Measurements from ENCODE around the gene ARID1B. TPM values are rescaled to one million over a fixed set of nuclear protein-coding genes. Genes with fewer than 3 reads are reported as not detected.

ARID1B gene
- total and polyA plus RNA-seq, 9 of the 15 experiments (the other 6 are each of a cell fraction or from before 2014, with no cell fraction given): 12.5 to 50.5 (median 25.8) TPM

DNA sequence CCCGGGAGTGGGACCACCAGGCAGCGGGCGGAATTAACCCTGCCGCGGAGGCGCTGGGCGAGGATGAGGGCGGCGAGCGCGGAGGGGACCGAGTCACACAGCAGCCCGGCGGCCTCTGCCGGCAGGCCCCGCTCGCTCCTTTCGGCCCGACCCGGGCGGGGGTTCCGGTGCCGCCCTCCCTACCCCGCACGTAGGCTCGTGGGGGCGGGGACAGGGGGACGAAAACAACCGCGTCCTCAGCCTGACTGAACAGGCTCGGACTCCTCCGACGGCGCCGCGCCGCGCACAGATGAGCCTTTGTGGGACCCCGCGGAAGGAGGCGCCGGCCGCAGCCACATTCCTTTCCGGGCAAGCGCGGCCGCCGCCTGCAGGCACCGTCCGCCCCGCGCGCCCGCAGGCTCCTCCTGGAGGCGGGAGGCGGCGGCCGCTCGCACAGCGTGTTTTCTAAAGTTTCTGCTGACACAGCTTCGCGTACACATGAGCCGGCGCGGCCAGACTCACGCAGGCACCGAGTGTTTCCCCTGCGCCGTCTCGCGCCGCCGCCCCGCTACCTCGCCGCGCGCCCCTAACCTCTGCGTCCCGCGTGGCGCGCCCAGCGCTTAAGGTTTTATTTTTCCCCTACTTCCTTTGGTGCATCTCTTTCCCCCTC is 244.3 kb downstream of the ARID1B start (continued):
- TF ChIP-seq, protein P1, sequence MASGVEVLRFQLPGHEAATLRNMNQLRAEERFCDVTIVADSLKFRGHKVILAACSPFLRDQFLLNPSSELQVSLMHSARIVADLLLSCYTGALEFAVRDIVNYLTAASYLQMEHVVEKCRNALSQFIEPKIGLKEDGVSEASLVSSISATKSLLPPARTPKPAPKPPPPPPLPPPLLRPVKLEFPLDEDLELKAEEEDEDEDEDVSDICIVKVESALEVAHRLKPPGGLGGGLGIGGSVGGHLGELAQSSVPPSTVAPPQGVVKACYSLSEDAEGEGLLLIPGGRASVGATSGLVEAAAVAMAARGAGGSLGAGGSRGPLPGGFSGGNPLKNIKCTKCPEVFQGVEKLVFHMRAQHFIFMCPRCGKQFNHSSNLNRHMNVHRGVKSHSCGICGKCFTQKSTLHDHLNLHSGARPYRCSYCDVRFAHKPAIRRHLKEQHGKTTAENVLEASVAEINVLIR (CRISPR knock-in tag; IDR thresholded peaks at IDR 0.05): no peak; the same call in 1 of the 2 replicates
- TF ChIP-seq, protein P2, sequence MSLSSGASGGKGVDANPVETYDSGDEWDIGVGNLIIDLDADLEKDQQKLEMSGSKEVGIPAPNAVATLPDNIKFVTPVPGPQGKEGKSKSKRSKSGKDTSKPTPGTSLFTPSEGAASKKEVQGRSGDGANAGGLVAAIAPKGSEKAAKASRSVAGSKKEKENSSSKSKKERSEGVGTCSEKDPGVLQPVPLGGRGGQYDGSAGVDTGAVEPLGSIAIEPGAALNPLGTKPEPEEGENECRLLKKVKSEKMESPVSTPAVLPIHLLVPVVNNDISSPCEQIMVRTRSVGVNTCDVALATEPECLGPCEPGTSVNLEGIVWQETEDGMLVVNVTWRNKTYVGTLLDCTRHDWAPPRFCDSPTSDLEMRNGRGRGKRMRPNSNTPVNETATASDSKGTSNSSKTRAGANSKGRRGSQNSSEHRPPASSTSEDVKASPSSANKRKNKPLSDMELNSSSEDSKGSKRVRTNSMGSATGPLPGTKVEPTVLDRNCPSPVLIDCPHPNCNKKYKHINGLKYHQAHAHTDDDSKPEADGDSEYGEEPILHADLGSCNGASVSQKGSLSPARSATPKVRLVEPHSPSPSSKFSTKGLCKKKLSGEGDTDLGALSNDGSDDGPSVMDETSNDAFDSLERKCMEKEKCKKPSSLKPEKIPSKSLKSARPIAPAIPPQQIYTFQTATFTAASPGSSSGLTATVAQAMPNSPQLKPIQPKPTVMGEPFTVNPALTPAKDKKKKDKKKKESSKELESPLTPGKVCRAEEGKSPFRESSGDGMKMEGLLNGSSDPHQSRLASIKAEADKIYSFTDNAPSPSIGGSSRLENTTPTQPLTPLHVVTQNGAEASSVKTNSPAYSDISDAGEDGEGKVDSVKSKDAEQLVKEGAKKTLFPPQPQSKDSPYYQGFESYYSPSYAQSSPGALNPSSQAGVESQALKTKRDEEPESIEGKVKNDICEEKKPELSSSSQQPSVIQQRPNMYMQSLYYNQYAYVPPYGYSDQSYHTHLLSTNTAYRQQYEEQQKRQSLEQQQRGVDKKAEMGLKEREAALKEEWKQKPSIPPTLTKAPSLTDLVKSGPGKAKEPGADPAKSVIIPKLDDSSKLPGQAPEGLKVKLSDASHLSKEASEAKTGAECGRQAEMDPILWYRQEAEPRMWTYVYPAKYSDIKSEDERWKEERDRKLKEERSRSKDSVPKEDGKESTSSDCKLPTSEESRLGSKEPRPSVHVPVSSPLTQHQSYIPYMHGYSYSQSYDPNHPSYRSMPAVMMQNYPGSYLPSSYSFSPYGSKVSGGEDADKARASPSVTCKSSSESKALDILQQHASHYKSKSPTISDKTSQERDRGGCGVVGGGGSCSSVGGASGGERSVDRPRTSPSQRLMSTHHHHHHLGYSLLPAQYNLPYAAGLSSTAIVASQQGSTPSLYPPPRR (CRISPR knock-in tag; IDR thresholded peaks at IDR 0.05; ENCODE audit: borderline replicate concordance): no peak
- TF ChIP-seq ZNF561 (CRISPR knock-in tag; conservative IDR thresholded peaks at IDR 0.05) (no peak), ZBED1 (IDR thresholded peaks at IDR 0.05) (no peak), KDM1A (IDR thresholded peaks at IDR 0.05) (no peak), SRSF1 (IDR thresholded peaks at IDR 0.05; ENCODE audit: low read depth, low read length) (no peak), ATF1 (CRISPR knock-in tag; IDR thresholded peaks at IDR 0.05) (no peak), ATF1 (tag; IDR thresholded peaks at IDR 0.05) (peak; percentile 91), BMI1 (IDR thresholded peaks at IDR 0.05; ENCODE audit: low read length) (no peak), BHLHE40 (IDR thresholded peaks at IDR 0.05; ENCODE audit: low read length) (peak; percentile 21), XRCC4 (IDR thresholded peaks at IDR 0.05; ENCODE audit: extremely low read depth, insufficient read depth, insufficient read length) (no peak), POLR2B (IDR thresholded peaks at IDR 0.05; ENCODE audit: low read depth, partially characterized antibody) (peak; percentile 94), WHSC1 (IDR thresholded peaks at IDR 0.05; ENCODE audit: low read length) (no peak), CC2D1A (IDR thresholded peaks at IDR 0.05) (no peak), CREM (IDR thresholded peaks at IDR 0.05; ENCODE audit: low read depth) (peak; percentile 68), ZNF717 (CRISPR knock-in tag; IDR thresholded peaks at IDR 0.05) (no peak), CTBP1 (IDR thresholded peaks at IDR 0.05; ENCODE audit: borderline replicate concordance) (peak; percentile 96)
- TF ChIP-seq, protein P3, sequence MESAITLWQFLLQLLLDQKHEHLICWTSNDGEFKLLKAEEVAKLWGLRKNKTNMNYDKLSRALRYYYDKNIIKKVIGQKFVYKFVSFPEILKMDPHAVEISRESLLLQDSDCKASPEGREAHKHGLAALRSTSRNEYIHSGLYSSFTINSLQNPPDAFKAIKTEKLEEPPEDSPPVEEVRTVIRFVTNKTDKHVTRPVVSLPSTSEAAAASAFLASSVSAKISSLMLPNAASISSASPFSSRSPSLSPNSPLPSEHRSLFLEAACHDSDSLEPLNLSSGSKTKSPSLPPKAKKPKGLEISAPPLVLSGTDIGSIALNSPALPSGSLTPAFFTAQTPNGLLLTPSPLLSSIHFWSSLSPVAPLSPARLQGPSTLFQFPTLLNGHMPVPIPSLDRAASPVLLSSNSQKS (CRISPR knock-in tag; IDR thresholded peaks at IDR 0.05): no peak
- TF ChIP-seq, protein P4, sequence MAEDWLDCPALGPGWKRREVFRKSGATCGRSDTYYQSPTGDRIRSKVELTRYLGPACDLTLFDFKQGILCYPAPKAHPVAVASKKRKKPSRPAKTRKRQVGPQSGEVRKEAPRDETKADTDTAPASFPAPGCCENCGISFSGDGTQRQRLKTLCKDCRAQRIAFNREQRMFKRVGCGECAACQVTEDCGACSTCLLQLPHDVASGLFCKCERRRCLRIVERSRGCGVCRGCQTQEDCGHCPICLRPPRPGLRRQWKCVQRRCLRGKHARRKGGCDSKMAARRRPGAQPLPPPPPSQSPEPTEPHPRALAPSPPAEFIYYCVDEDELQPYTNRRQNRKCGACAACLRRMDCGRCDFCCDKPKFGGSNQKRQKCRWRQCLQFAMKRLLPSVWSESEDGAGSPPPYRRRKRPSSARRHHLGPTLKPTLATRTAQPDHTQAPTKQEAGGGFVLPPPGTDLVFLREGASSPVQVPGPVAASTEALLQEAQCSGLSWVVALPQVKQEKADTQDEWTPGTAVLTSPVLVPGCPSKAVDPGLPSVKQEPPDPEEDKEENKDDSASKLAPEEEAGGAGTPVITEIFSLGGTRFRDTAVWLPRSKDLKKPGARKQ (CRISPR knock-in tag; IDR thresholded peaks at IDR 0.05): no peak
- TF ChIP-seq, protein P5, sequence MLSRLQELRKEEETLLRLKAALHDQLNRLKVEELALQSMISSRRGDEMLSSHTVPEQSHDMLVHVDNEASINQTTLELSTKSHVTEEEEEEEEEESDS (CRISPR knock-in tag; IDR thresholded peaks at IDR 0.05): no peak
- TF ChIP-seq, protein P6, sequence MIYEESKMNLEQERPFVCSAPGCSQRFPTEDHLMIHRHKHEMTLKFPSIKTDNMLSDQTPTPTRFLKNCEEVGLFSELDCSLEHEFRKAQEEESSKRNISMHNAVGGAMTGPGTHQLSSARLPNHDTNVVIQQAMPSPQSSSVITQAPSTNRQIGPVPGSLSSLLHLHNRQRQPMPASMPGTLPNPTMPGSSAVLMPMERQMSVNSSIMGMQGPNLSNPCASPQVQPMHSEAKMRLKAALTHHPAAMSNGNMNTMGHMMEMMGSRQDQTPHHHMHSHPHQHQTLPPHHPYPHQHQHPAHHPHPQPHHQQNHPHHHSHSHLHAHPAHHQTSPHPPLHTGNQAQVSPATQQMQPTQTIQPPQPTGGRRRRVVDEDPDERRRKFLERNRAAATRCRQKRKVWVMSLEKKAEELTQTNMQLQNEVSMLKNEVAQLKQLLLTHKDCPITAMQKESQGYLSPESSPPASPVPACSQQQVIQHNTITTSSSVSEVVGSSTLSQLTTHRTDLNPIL (CRISPR knock-in tag; IDR thresholded peaks at IDR 0.05): no peak
